Endothelial cell of umbilical vein (primary cell): ENCODE data around the gene RGPD6.
"Not testable (repeated sequence)": the region's sequence is repeated elsewhere in the genome, so short reads cannot be mapped to it uniquely, and the experiment has no call there.

ENCODE experiments used
- CTCF ChIP-seq, 2 donors: IDR thresholded peaks; 1 replicate in 1 of 2; 2 replicates in 1 of 2; pipeline ENCODE4 v1.5.1; 2011; ENCODE audit warnings: low read length in 2 of 2, mild to moderate bottlenecking in 2 of 2, moderate library complexity in 2 of 2, control low read depth in 1 of 2, inconsistent platforms in 1 of 2, low read depth in 1 of 2; ENCODE audit not compliant: insufficient read depth in 1 of 2; ENCODE audit errors: extremely low read depth in 1 of 2
- EZH2 ChIP-seq: IDR thresholded peaks from 2 replicates; pipeline ENCODE4 v1.6.1; 2012; ENCODE audit warnings: borderline replicate concordance, low read depth, mild to moderate bottlenecking, moderate library complexity, low read length, inconsistent platforms; ENCODE audit not compliant: severe bottlenecking
- JUN ChIP-seq: IDR thresholded peaks from 2 replicates; pipeline ENCODE4 v1.6.1; 2011; ENCODE audit warnings: borderline replicate concordance, low read depth; ENCODE audit not compliant: insufficient read length, insufficient read depth
- POLR2A ChIP-seq: IDR thresholded peaks from 2 replicates; pipeline ENCODE4 v1.6.1; 2012; ENCODE audit warnings: low read depth, mild to moderate bottlenecking, control low read depth, low read length
- POLR2AphosphoS5 ChIP-seq: IDR thresholded peaks from 2 replicates; pipeline ENCODE4 v1.6.1; 2012; ENCODE audit warnings: low read depth, mild to moderate bottlenecking, control low read depth, low read length, moderate library complexity; ENCODE audit not compliant: insufficient read depth
- TF ChIP-seq, protein P1 (sequence below): IDR thresholded peaks from 2 replicates; pipeline ENCODE4 v1.6.1; 2011; ENCODE audit not compliant: insufficient read depth, insufficient read length

GRCh38 chr2:110610613-110611250, 33.7 kb upstream of the RGPD6 start:
- TF ChIP-seq CTCF (IDR thresholded peaks at IDR 0.05; ENCODE audit: extremely low read depth in 1 of 2, insufficient read depth in 1 of 2, low read depth in 1 of 2, low read length in 2 of 2); JUN; POLR2AphosphoS5; POLR2A; EZH2: not testable (repeated sequence)
- TF ChIP-seq, protein P1, sequence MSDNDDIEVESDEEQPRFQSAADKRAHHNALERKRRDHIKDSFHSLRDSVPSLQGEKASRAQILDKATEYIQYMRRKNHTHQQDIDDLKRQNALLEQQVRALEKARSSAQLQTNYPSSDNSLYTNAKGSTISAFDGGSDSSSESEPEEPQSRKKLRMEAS, result not testable (repeated sequence)
